ENCODE results near the gene ZSWIM5. TPM values are rescaled to one million over a fixed set of nuclear protein-coding genes. Genes with fewer than 3 reads are reported as not detected.

The ZSWIM5 gene
- total RNA-seq, 3 donors from 2014 or later (not counting 1 experiment from before 2014, with no cell fraction given) = 1.1 to 2.3 (median 1.3) TPM

GRCh38 chr1:45047032-45047431 lies 159.4 kb downstream of the ZSWIM5 start:
- no peak overlapping the region for H3K4me3 Mint-ChIP-seq
- peaks cover 7 to 8% of the 10 kb centered on the region in 2 donors for H3K4me1 Mint-ChIP-seq
- Histone ChIP-seq H3K36me3 (ENCODE audit: control insufficient read depth, insufficient read depth, low read length) (no peaks in the 10 kb centered on the region), H3K27me3 (ENCODE audit: control insufficient read depth, insufficient read depth, low read length) (no peaks in the 10 kb centered on the region), H3K4me3 (ENCODE audit: low read length) (no peak overlapping the region), H3K9me3 (ENCODE audit: control insufficient read depth, insufficient read depth, low read length) (no peaks in the 10 kb centered on the region), H3K4me1 (ENCODE audit: control insufficient read depth, insufficient read depth, low read length) (peaks cover 3% of the 10 kb centered on the region), H3K27ac (ENCODE audit: low read length) (no peak overlapping the region)
- intact Hi-C loops (cut with micrococcal nuclease) = no loop called here
- no peak overlapping the region for H3K27ac Mint-ChIP-seq
- no peaks in the 10 kb centered on the region for H3K27me3 Mint-ChIP-seq (ENCODE audit: low read depth in 2 of 2)
- no peak for ATAC-seq
- DNase-seq = no peak
- no peaks in the 10 kb centered on the region for H3K9me3 Mint-ChIP-seq
- TF ChIP-seq, protein P1, sequence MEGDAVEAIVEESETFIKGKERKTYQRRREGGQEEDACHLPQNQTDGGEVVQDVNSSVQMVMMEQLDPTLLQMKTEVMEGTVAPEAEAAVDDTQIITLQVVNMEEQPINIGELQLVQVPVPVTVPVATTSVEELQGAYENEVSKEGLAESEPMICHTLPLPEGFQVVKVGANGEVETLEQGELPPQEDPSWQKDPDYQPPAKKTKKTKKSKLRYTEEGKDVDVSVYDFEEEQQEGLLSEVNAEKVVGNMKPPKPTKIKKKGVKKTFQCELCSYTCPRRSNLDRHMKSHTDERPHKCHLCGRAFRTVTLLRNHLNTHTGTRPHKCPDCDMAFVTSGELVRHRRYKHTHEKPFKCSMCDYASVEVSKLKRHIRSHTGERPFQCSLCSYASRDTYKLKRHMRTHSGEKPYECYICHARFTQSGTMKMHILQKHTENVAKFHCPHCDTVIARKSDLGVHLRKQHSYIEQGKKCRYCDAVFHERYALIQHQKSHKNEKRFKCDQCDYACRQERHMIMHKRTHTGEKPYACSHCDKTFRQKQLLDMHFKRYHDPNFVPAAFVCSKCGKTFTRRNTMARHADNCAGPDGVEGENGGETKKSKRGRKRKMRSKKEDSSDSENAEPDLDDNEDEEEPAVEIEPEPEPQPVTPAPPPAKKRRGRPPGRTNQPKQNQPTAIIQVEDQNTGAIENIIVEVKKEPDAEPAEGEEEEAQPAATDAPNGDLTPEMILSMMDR (IDR thresholded peaks at IDR 0.05) = no peak
- 87% methylated on average over 5 of the region's 5 CpGs for WGBS (ENCODE audit: insufficient coverage)
- H3K36me3 Mint-ChIP-seq = no peaks in the 10 kb centered on the region

DNA sequence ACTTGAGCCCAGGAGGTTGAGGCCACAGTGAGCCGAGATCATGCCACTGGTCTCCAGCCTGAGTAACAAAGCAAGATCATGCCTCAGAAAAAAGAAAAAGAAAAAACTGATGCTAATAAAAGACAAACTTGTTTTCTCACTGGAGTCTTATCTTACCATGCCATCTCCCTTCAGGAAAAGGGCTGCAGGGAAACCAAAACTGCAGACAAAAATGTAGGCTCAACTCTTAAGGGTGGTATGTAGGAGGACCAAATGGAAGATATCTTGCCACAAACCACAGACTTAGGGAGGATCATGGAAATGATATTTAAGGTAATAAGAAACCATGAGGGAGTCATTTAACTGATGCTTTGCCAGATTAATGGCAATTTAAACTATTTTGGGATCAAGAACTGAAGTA lies 161.5 kb downstream of the ZSWIM5 start:
- Histone ChIP-seq H3K4me1 (ENCODE audit: control insufficient read depth, insufficient read depth, low read length) (no peaks in the 10 kb centered on the region), H3K27ac (ENCODE audit: low read length) (no peak overlapping the region), H3K4me3 (ENCODE audit: low read length) (no peak overlapping the region), H3K27me3 (ENCODE audit: control insufficient read depth, insufficient read depth, low read length) (no peaks in the 10 kb centered on the region), H3K9me3 (ENCODE audit: control insufficient read depth, insufficient read depth, low read length) (no peaks in the 10 kb centered on the region), H3K36me3 (ENCODE audit: control insufficient read depth, insufficient read depth, low read length) (no peaks in the 10 kb centered on the region)
- 93% methylated on average over 1 of the region's 1 CpG for WGBS (ENCODE audit: insufficient coverage)
- TF ChIP-seq, protein P1 (IDR thresholded peaks at IDR 0.05) = no peak
- Mint-ChIP-seq H3K27me3 (ENCODE audit: low read depth in 2 of 2) (no peaks in the 10 kb centered on the region), H3K4me1 (no peaks in the 10 kb centered on the region), H3K27ac (no peak overlapping the region), H3K9me3 (no peaks in the 10 kb centered on the region), H3K36me3 (no peaks in the 10 kb centered on the region), H3K4me3 (no peak overlapping the region)
- no peak for DNase-seq
- no peak for ATAC-seq
- intact Hi-C loops (cut with micrococcal nuclease) = no loop called here

- no peak for ATAC-seq
- 95% methylated on average over 5 of the region's 5 CpGs for WGBS (ENCODE audit: insufficient coverage)
- TF ChIP-seq, protein P1 (IDR thresholded peaks at IDR 0.05) = no peak
- H3K36me3 ChIP-seq (ENCODE audit: control insufficient read depth, insufficient read depth, low read length) = no peaks in the 10 kb centered on the region
- H3K4me1 ChIP-seq (ENCODE audit: control insufficient read depth, insufficient read depth, low read length) = no peaks in the 10 kb centered on the region
- Mint-ChIP-seq H3K36me3 (no peaks in the 10 kb centered on the region), H3K27me3 (ENCODE audit: low read depth in 2 of 2) (no peaks in the 10 kb centered on the region), H3K27ac (no peak overlapping the region), H3K9me3 (no peaks in the 10 kb centered on the region), H3K4me3 (no peak overlapping the region), H3K4me1 (no peaks in the 10 kb centered on the region)
- no peak overlapping the region for H3K4me3 ChIP-seq (ENCODE audit: low read length)
- H3K27ac ChIP-seq (ENCODE audit: low read length) = no peak overlapping the region
- no peak for DNase-seq
- no peaks in the 10 kb centered on the region for H3K27me3 ChIP-seq (ENCODE audit: control insufficient read depth, insufficient read depth, low read length)
- H3K9me3 ChIP-seq (ENCODE audit: control insufficient read depth, insufficient read depth, low read length) = no peaks in the 10 kb centered on the region
- intact Hi-C loops (cut with micrococcal nuclease) = no loop called here
These were observed 163.3 kb downstream of the ZSWIM5 start for GRCh38 chr1:45043094-45043493.

DNA sequence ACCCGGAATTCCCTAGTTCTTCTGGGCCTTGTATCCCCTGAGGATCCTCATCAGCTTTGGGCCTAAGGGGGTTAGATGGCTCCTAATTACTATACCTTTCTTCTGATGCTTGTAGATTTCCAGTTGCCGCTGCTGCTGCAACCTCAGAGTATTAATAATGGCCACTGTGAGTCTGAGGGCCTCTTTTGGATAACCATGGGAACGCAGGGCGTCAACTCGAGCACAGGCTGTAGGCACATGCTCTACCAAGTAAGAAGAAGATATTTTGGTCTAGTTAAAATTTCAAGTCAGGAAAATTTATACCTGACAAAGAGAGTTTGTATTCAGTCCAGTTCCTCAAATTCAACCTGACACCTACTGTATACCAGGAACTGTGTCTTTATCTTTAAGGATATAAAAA lies 166.1 kb downstream of the ZSWIM5 start:
- Histone ChIP-seq H3K4me1 (ENCODE audit: control insufficient read depth, insufficient read depth, low read length) (no peaks in the 10 kb centered on the region), H3K27ac (ENCODE audit: low read length) (no peak overlapping the region), H3K9me3 (ENCODE audit: control insufficient read depth, insufficient read depth, low read length) (no peaks in the 10 kb centered on the region), H3K4me3 (ENCODE audit: low read length) (no peak overlapping the region), H3K27me3 (ENCODE audit: control insufficient read depth, insufficient read depth, low read length) (no peaks in the 10 kb centered on the region), H3K36me3 (ENCODE audit: control insufficient read depth, insufficient read depth, low read length) (no peaks in the 10 kb centered on the region)
- intact Hi-C loops (cut with micrococcal nuclease) = no loop called here
- H3K27me3 Mint-ChIP-seq (ENCODE audit: low read depth in 2 of 2) = no peaks in the 10 kb centered on the region
- TF ChIP-seq, protein P1 (IDR thresholded peaks at IDR 0.05) = no peak
- no peaks in the 10 kb centered on the region for H3K4me1 Mint-ChIP-seq
- ATAC-seq = no peak
- no peak overlapping the region for H3K4me3 Mint-ChIP-seq
- H3K27ac Mint-ChIP-seq = no peak overlapping the region
- WGBS (ENCODE audit: insufficient coverage) = 94% methylated on average over 5 of the region's 5 CpGs
- DNase-seq = no peak
- H3K9me3 Mint-ChIP-seq = no peaks in the 10 kb centered on the region
- no peaks in the 10 kb centered on the region for H3K36me3 Mint-ChIP-seq
